Spleen (tissue), 11 donors: ENCODE results near the gene OSTF1. TPM values are rescaled to one million over a fixed set of nuclear protein-coding genes. Genes with fewer than 3 reads are reported as not detected.

Experiments used
- DNase-seq: peaks from one replicate; pipeline ENCODE4 v3.0.0-alpha.2; 2020
- H3K27ac ChIP-seq, 8 donors: fragments of 200-600 bp; sonication (generic) in 7 of 8; 1 replicate in 4 of 8; 2 replicates in 4 of 8; pipeline versions ENCODE4 v1.5.0 to v1.8.0; 2016 to 2021; ENCODE audit warnings: inconsistent platforms in 4 of 8, mild to moderate bottlenecking in 4 of 8, moderate library complexity in 1 of 8
- H3K27me3 ChIP-seq, 7 donors: fragments of 200-600 bp; sonication (generic) in 6 of 7; replicated peaks in 1 of 7; 1 replicate in 4 of 7; 2 replicates in 3 of 7; pipeline versions ENCODE4 v1.5.0 to v1.8.0; 2016 to 2021; ENCODE audit warnings: inconsistent platforms in 3 of 7, mild to moderate bottlenecking in 1 of 7
- H3K36me3 ChIP-seq, 6 donors: fragments of 200-600 bp; sonication (generic) in 5 of 6; 1 replicate in 4 of 6; 2 replicates in 2 of 6; pipeline versions ENCODE4 v1.5.0 to v1.8.0; 2016 to 2021; ENCODE audit warnings: inconsistent platforms in 2 of 6
- H3K4me1 ChIP-seq, 6 donors: fragments of 200-600 bp; sonication (generic) in 5 of 6; 1 replicate in 3 of 6; 2 replicates in 3 of 6; pipeline versions ENCODE4 v1.5.0 to v1.8.0; 2016 to 2021; ENCODE audit warnings: inconsistent platforms in 3 of 6
- H3K4me3 ChIP-seq, 8 donors: fragments of 200-600 bp; sonication (generic) in 7 of 8; 1 replicate in 4 of 8; 2 replicates in 4 of 8; pipeline versions ENCODE4 v1.5.0 to v1.8.0; 2016 to 2021; ENCODE audit warnings: inconsistent platforms in 4 of 8, mild to moderate bottlenecking in 4 of 8, moderate library complexity in 2 of 8
- H3K9me3 ChIP-seq, 8 donors: fragments of 200-600 bp; sonication (generic) in 7 of 8; 1 replicate in 4 of 8; 2 replicates in 4 of 8; pipeline versions ENCODE4 v1.5.0 to v1.8.0; 2016 to 2021; ENCODE audit warnings: inconsistent platforms in 4 of 8
- POLR2A ChIP-seq, 3 donors: fragments of 450-650 bp; IDR thresholded peaks; one replicate each; pipeline ENCODE4 v1.5.1; 2017; ENCODE audit warnings: antibody characterized with exemption in 3 of 3, mild to moderate bottlenecking in 1 of 3
- POLR2AphosphoS5 ChIP-seq, 3 donors: sonication (generic); formaldehyde crosslinking; IDR thresholded peaks; one replicate each; pipeline ENCODE4 v1.5.1; 2017; ENCODE audit warnings: antibody characterized with exemption in 3 of 3
- WGBS, 5 donors: extraction: QIAGEN DNeasy Blood & Tissue Kit in 3 of 5; methylation state at CpG; one replicate each; pipeline versions ENCODE4 v1.1.5 to v1.1.7; 2013 to 2018; 5-methylcytosine and 5-hydroxymethylcytosine counted together
- intact Hi-C: fragments of 100-400 bp; cut with DNase I; formaldehyde crosslinking; loops from one replicate; pipeline ENCODE4 v1.15.0; 2023; ENCODE audit warnings: low total_unique reads
- polyA plus RNA-seq, 3 donors: library from polyadenylated mRNA; stranded (reverse); fragments of 200-250 nt; gene quantifications; one replicate each; pipeline ENCODE4 v1.2.1, GENCODE V29; 2013
- total RNA-seq, 7 donors: library from RNA; depleted of rRNA in 3 of 7; stranded (reverse); fragments of >200 nt in 3 of 7; fragmentation: NEBNext Ultra II Directional in 4 of 7; extraction: Animal tissue kit (Norgen Biotek cat#: 25700) in 4 of 7; gene quantifications; one replicate each; pipeline versions ENCODE4 v1.1.0 to v1.2.1, GENCODE V29; 2016 to 2021
- TF ChIP-seq, protein P1 (sequence below), 11 experiments: fragments of 200-600 bp in 7 of 11; fragments of 450-650 bp in 4 of 11; sonication (generic) in 4 of 11; IDR thresholded peaks in 8 of 11; conservative IDR thresholded peaks in 3 of 11; 1 replicate in 7 of 11; 2 replicates in 4 of 11; pipeline versions ENCODE4 v1.4.0 to v1.8.0; 2016 to 2021; ENCODE audit warnings: antibody characterized with exemption in 11 of 11, inconsistent platforms in 4 of 11, mild to moderate bottlenecking in 1 of 11
- donor health status: healthy with polysubstance abuse.
- donor health status: DM: no; HTN: no; CAD: no; lungs with moderate emphysema.
- donor health status: DM: no; HTN: no; CAD: no.
- donor health status: Bipolar disorder and iron deficiency.
- donor health status: healthy.
- donor health status: DM: no; HTN: no; CAD: no.
- donor health status: DM: yes; HTN: yes; CAD: no.

OSTF1 gene
- total and polyA plus RNA-seq, 10 donors, result 58.4 to 123 (median 100) TPM

GRCh38 chr9:75105019-75105540 lies 16.8 kb downstream of the OSTF1 start:
- Histone ChIP-seq H3K36me3 (peaks cover 0 to 34% (median 5%) of the 10 kb centered on the region in 6 donors), H3K27ac (peak overlapping the region in 4 of 8 donors; percentile 38 to 88 (median 84)), H3K9me3 (no peaks in the 10 kb centered on the region), H3K4me1 (peaks cover 17 to 100% (median 79%) of the 10 kb centered on the region in 6 donors), H3K4me3 (no peak overlapping the region), H3K27me3 (no peaks in the 10 kb centered on the region)
- TF ChIP-seq, protein P1, sequence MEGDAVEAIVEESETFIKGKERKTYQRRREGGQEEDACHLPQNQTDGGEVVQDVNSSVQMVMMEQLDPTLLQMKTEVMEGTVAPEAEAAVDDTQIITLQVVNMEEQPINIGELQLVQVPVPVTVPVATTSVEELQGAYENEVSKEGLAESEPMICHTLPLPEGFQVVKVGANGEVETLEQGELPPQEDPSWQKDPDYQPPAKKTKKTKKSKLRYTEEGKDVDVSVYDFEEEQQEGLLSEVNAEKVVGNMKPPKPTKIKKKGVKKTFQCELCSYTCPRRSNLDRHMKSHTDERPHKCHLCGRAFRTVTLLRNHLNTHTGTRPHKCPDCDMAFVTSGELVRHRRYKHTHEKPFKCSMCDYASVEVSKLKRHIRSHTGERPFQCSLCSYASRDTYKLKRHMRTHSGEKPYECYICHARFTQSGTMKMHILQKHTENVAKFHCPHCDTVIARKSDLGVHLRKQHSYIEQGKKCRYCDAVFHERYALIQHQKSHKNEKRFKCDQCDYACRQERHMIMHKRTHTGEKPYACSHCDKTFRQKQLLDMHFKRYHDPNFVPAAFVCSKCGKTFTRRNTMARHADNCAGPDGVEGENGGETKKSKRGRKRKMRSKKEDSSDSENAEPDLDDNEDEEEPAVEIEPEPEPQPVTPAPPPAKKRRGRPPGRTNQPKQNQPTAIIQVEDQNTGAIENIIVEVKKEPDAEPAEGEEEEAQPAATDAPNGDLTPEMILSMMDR (IDR thresholded peaks at IDR 0.05 in 8 of 11, conservative IDR thresholded peaks at IDR 0.05 in 3 of 11), result no peak
- no peak for TF ChIP-seq POLR2A (IDR thresholded peaks at IDR 0.05)
- TF ChIP-seq POLR2AphosphoS5 (IDR thresholded peaks at IDR 0.05), result no peak
- intact Hi-C loops, result no loop called here
- WGBS, 5 donors, result 75 to 91% (median 87%) methylated on average over 2 of the region's 2 CpGs
- DNase-seq, result no peak

DNA sequence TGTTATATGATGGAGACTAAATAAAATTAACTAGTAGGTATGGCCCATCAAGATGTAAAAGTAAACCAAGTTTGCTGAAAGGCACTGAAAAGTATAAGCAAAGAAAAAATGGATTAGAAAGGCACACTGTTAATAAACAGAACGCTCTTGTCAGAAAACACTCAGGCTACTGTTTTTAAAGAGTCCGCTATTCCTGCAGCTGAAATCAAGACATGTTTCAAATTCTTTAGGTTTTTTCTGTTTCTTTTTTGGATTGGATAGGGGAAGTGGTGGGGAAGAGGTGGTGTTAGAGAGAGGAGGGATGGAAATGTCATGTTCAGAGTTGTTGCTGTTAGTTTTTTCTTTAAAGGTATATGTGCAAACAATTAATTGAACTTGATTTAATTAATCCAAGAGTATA lies 17.5 kb downstream of the OSTF1 start:
- peaks cover 17 to 100% (median 78%) of the 10 kb centered on the region in 6 donors for H3K4me1 ChIP-seq
- WGBS, 5 donors, result 68 to 82% (median 79%) methylated on average over 2 of the region's 2 CpGs
- H3K4me3 ChIP-seq, result no peak overlapping the region
- H3K36me3 ChIP-seq, result peaks cover 0 to 27% (median 5%) of the 10 kb centered on the region in 6 donors
- peak overlapping the region in 6 of 8 donors; percentile 35 to 88 (median 81) for H3K27ac ChIP-seq
- H3K27me3 ChIP-seq, result no peaks in the 10 kb centered on the region
- no peaks in the 10 kb centered on the region for H3K9me3 ChIP-seq
- TF ChIP-seq POLR2AphosphoS5 (IDR thresholded peaks at IDR 0.05) (no peak), POLR2A (IDR thresholded peaks at IDR 0.05) (no peak)
- TF ChIP-seq, protein P1 (IDR thresholded peaks at IDR 0.05 in 8 of 11, conservative IDR thresholded peaks at IDR 0.05 in 3 of 11), result no peak
- intact Hi-C loops, result no loop called here
- DNase-seq, result no peak

DNA sequence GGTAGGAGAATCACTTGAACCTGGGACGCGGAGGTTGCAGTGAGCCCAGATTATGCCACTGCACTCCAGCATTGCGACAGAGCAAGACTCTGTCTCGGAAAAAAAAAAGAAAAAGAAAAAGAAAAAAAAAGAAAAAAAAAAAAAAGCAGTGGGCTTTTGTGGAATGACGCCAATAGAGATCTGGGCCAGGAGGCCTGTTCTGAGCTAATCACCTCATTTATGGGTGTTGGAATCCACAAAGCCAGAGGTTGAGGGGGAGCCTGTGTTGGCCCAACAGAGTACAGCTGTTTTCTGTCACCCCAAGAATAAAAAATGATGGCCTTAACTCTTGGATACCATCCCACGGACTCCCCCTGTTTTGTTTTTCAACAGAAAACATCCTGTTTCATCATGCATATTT lies 18.5 kb downstream of the OSTF1 start:
- peaks cover 20 to 100% (median 83%) of the 10 kb centered on the region in 6 donors for H3K4me1 ChIP-seq
- peaks cover 0 to 24% (median 5%) of the 10 kb centered on the region in 6 donors for H3K36me3 ChIP-seq
- intact Hi-C loops, result no loop called here

GRCh38 chr9:75108571-75108970 lies 20.3 kb downstream of the OSTF1 start:
- Histone ChIP-seq H3K27ac (peak overlapping the region in 7 of 8 donors; percentile 74 to 88 (median 79)), H3K36me3 (peaks cover 0 to 7% (median 0%) of the 10 kb centered on the region in 6 donors), H3K27me3 (no peaks in the 10 kb centered on the region), H3K9me3 (no peaks in the 10 kb centered on the region), H3K4me1 (peaks cover 29 to 100% (median 93%) of the 10 kb centered on the region in 6 donors), H3K4me3 (peak overlapping the region in 1 of 8 donors; percentile 12)
- WGBS, 5 donors, result 41 to 65% (median 45%) methylated on average over 4 of the region's 4 CpGs
- peak; percentile 89 for DNase-seq
- intact Hi-C loops, result no loop called here
- TF ChIP-seq POLR2A (IDR thresholded peaks at IDR 0.05) (no peak), POLR2AphosphoS5 (IDR thresholded peaks at IDR 0.05) (peak in 1 of 3 donors; percentile 85)
- TF ChIP-seq, protein P1 (IDR thresholded peaks at IDR 0.05 in 8 of 11, conservative IDR thresholded peaks at IDR 0.05 in 3 of 11), result no peak

More for the DNA sequence above, 18.5 kb downstream of the OSTF1 start:
- H3K9me3 ChIP-seq, result no peaks in the 10 kb centered on the region
- DNase-seq, result no peak
- H3K4me3 ChIP-seq, result no peak overlapping the region
- H3K27me3 ChIP-seq, result no peaks in the 10 kb centered on the region
- WGBS, 5 donors, result 57 to 83% (median 67%) methylated on average over 6 of the region's 6 CpGs
- peak overlapping the region in 6 of 8 donors; percentile 74 to 88 (median 81) for H3K27ac ChIP-seq
- no peak for TF ChIP-seq POLR2A (IDR thresholded peaks at IDR 0.05)
- TF ChIP-seq POLR2AphosphoS5 (IDR thresholded peaks at IDR 0.05), result peak in 1 of 3 donors; percentile 52
